BLaER1 (cell line): ENCODE results near the gene ELANE.
A peak's percentile ranks its signal among the peaks of the same experiment; 100 is the strongest.
"Not testable (repeated sequence)": the region's sequence is repeated elsewhere in the genome, so short reads cannot be mapped to it uniquely, and the experiment has no call there.

Experiments
- H3K27ac ChIP-seq: shearing (Covaris generic); formaldehyde crosslinking; 2 replicates; pipeline ENCODE4 v1.8.1; 2022
- H3K27me3 ChIP-seq: shearing (Covaris generic); formaldehyde crosslinking; 2 replicates; pipeline ENCODE4 v1.8.1; 2022
- H3K36me3 ChIP-seq: shearing (Covaris generic); formaldehyde crosslinking; 2 replicates; pipeline ENCODE4 v1.8.1; 2022
- H3K4me1 ChIP-seq: shearing (Covaris generic); formaldehyde crosslinking; 2 replicates; pipeline ENCODE4 v1.8.1; 2022
- H3K4me2 ChIP-seq: shearing (Covaris generic); formaldehyde crosslinking; 2 replicates; pipeline ENCODE4 v1.8.1; 2022
- H3K4me3 ChIP-seq: shearing (Covaris generic); formaldehyde crosslinking; 2 replicates; pipeline ENCODE4 v1.8.1; 2022
- H3K9ac ChIP-seq: shearing (Covaris generic); formaldehyde crosslinking; 2 replicates; pipeline ENCODE4 v1.8.1; 2022
- H3K9me3 ChIP-seq: shearing (Covaris generic); formaldehyde crosslinking; 2 replicates; pipeline ENCODE4 v1.8.1; 2022
- H4K20me1 ChIP-seq: shearing (Covaris generic); formaldehyde crosslinking; 2 replicates; pipeline ENCODE4 v1.8.1; 2022
- Cebpa-rat ChIP-seq: shearing (Covaris generic); IDR thresholded peaks from 2 replicates; pipeline ENCODE4 v1.8.1; 2022

ELANE gene

GRCh38 chr19:889662-890295, 37.7 kb downstream of the ELANE start:
- peaks cover 63% of the 10 kb centered on the region for H4K20me1 ChIP-seq
- no peaks in the 10 kb centered on the region for H3K27me3 ChIP-seq
- H3K4me2 ChIP-seq = no peak overlapping the region
- H3K4me1 ChIP-seq = peaks cover 12% of the 10 kb centered on the region
- TF ChIP-seq Cebpa-rat = no peak
- no peak overlapping the region for H3K27ac ChIP-seq
- peaks cover 66% of the 10 kb centered on the region for H3K36me3 ChIP-seq
- H3K4me3 ChIP-seq = no peak overlapping the region
- H3K9ac ChIP-seq = no peak overlapping the region
- H3K9me3 ChIP-seq = no peaks in the 10 kb centered on the region

GRCh38 chr19:890831-891230, 38.7 kb downstream of the ELANE start:
- no peaks in the 10 kb centered on the region for H3K27me3 ChIP-seq
- peaks cover 54% of the 10 kb centered on the region for H4K20me1 ChIP-seq
- no peak overlapping the region for H3K4me2 ChIP-seq
- no peak for TF ChIP-seq Cebpa-rat
- H3K4me3 ChIP-seq = no peak overlapping the region
- H3K4me1 ChIP-seq = peaks cover 12% of the 10 kb centered on the region
- no peak overlapping the region for H3K27ac ChIP-seq
- peaks cover 59% of the 10 kb centered on the region for H3K36me3 ChIP-seq
- H3K9ac ChIP-seq = no peak overlapping the region
- no peaks in the 10 kb centered on the region for H3K9me3 ChIP-seq

- H3K9me3 ChIP-seq, H3K27me3 ChIP-seq: not testable (repeated sequence)
- Histone ChIP-seq H3K4me2 (peak overlapping the region; percentile 94), H3K36me3 (peaks cover 59% of the 10 kb centered on the region), H3K4me3 (peak overlapping the region; percentile 81), H3K27ac (peak overlapping the region; percentile 98; the same call in 1 of the 2 replicates), H4K20me1 (peaks cover 47% of the 10 kb centered on the region), H3K4me1 (peaks cover 12% of the 10 kb centered on the region), H3K9ac (peak overlapping the region; percentile 96)
Observed at GRCh38 chr19:891421-892200, 39.5 kb downstream of the ELANE start.

- Histone ChIP-seq H3K36me3 (peaks cover 59% of the 10 kb centered on the region), H4K20me1 (peaks cover 45% of the 10 kb centered on the region), H3K27me3 (no peaks in the 10 kb centered on the region), H3K4me2 (peak overlapping the region; percentile 94), H3K27ac (peak overlapping the region; percentile 98), H3K9ac (peak overlapping the region; percentile 96), H3K4me3 (peak overlapping the region; percentile 81), H3K4me1 (peaks cover 14% of the 10 kb centered on the region), H3K9me3 (no peaks in the 10 kb centered on the region)
- TF ChIP-seq Cebpa-rat = no peak
Observed at GRCh38 chr19:892243-892893, 40.3 kb downstream of the ELANE start.

- no peaks in the 10 kb centered on the region for H3K9me3 ChIP-seq
- H4K20me1 ChIP-seq = peaks cover 38% of the 10 kb centered on the region
- H3K27ac ChIP-seq = peak within 1 kb of the TSS; percentile 98
- H3K4me1 ChIP-seq = peaks cover 21% of the 10 kb centered on the region
- TF ChIP-seq Cebpa-rat = no peak
- peak within 1 kb of the TSS; percentile 94 for H3K4me2 ChIP-seq
- peak within 1 kb of the TSS; percentile 96 for H3K9ac ChIP-seq
- peak within 1 kb of the TSS; percentile 81 for H3K4me3 ChIP-seq
- H3K27me3 ChIP-seq = no peaks in the 10 kb centered on the region
- peaks cover 56% of the 10 kb centered on the region for H3K36me3 ChIP-seq
Observed at GRCh38 chr19:892894-893689, 41.0 kb downstream of the ELANE start, which contains the start of the genes MED16 and RNU6-9. MED16 (minus strand) TSS chr19:893187; CDS start chr19:891131, 2,056 bp downstream. RNU6-9 (plus strand) TSS chr19:893484.

- peaks cover 35% of the 10 kb centered on the region for H3K36me3 ChIP-seq
- no peaks in the 10 kb centered on the region for H3K27me3 ChIP-seq
- H3K27ac ChIP-seq = no peak overlapping the region
- H3K4me2 ChIP-seq = no peak overlapping the region
- no peaks in the 10 kb centered on the region for H3K9me3 ChIP-seq
- TF ChIP-seq Cebpa-rat = no peak
- peaks cover 31% of the 10 kb centered on the region for H3K4me1 ChIP-seq
- no peak overlapping the region for H3K4me3 ChIP-seq
- H4K20me1 ChIP-seq = peaks cover 28% of the 10 kb centered on the region
- no peak overlapping the region for H3K9ac ChIP-seq
Observed at GRCh38 chr19:896434-896833, 44.3 kb downstream of the ELANE start.

- Histone ChIP-seq H3K4me3 (no peak overlapping the region), H3K27me3 (no peaks in the 10 kb centered on the region), H3K27ac (no peak overlapping the region), H3K9me3 (no peaks in the 10 kb centered on the region), H3K4me2 (no peak overlapping the region), H3K36me3 (peaks cover 40% of the 10 kb centered on the region), H4K20me1 (peaks cover 25% of the 10 kb centered on the region), H3K4me1 (peaks cover 28% of the 10 kb centered on the region), H3K9ac (no peak overlapping the region)
- TF ChIP-seq Cebpa-rat = no peak
Observed at GRCh38 chr19:896999-897398, 44.9 kb downstream of the ELANE start.

- peak overlapping the region; percentile 59 for H3K4me2 ChIP-seq
- peaks cover 42% of the 10 kb centered on the region for H3K36me3 ChIP-seq
- H3K27ac ChIP-seq = 0 out of 2 replicates have a peak overlapping the region, but pooled peaks have one; percentile 40
- no peak overlapping the region for H3K9ac ChIP-seq
- H3K9me3 ChIP-seq = no peaks in the 10 kb centered on the region
- no peaks in the 10 kb centered on the region for H3K27me3 ChIP-seq
- H4K20me1 ChIP-seq = peaks cover 29% of the 10 kb centered on the region
- peaks cover 26% of the 10 kb centered on the region for H3K4me1 ChIP-seq
- no peak for TF ChIP-seq Cebpa-rat
- no peak overlapping the region for H3K4me3 ChIP-seq
Observed at GRCh38 chr19:897442-898039, 45.4 kb downstream of the ELANE start.

GRCh38 chr19:898663-899062, 46.6 kb downstream of the ELANE start:
- no peak overlapping the region for H3K27ac ChIP-seq
- peaks cover 40% of the 10 kb centered on the region for H4K20me1 ChIP-seq
- no peak for TF ChIP-seq Cebpa-rat
- H3K4me2 ChIP-seq = peak overlapping the region; percentile 59
- peaks cover 23% of the 10 kb centered on the region for H3K4me1 ChIP-seq
- no peak overlapping the region for H3K4me3 ChIP-seq
- H3K27me3 ChIP-seq = no peaks in the 10 kb centered on the region
- peaks cover 42% of the 10 kb centered on the region for H3K36me3 ChIP-seq
- H3K9ac ChIP-seq = 0 out of 2 replicates have a peak overlapping the region, but pooled peaks have one; percentile 19
- no peaks in the 10 kb centered on the region for H3K9me3 ChIP-seq
